ENCODE measurements around the gene FER1L5. TPM values are rescaled to one million over a fixed set of nuclear protein-coding genes. Genes with fewer than 3 reads are reported as not detected.

The FER1L5 gene
- total RNA-seq, 4 donors from 2014 or later: not detected

GRCh38 chr2:96699621-96700020 lies 57.1 kb downstream of the FER1L5 start:
- no peak overlapping the region for H3K27ac ChIP-seq
- no peaks in the 10 kb centered on the region for H3K9me3 ChIP-seq
- WGBS: 90% methylated on average over 8 of the region's 9 CpGs
- peaks cover 17% of the 10 kb centered on the region for H3K36me3 ChIP-seq
- TF ChIP-seq POLR2AphosphoS5 (IDR thresholded peaks at IDR 0.05) (no peak), EP300 (IDR thresholded peaks at IDR 0.05) (no peak), POLR2A (IDR thresholded peaks at IDR 0.05) (no peak)
- TF ChIP-seq, protein P1, sequence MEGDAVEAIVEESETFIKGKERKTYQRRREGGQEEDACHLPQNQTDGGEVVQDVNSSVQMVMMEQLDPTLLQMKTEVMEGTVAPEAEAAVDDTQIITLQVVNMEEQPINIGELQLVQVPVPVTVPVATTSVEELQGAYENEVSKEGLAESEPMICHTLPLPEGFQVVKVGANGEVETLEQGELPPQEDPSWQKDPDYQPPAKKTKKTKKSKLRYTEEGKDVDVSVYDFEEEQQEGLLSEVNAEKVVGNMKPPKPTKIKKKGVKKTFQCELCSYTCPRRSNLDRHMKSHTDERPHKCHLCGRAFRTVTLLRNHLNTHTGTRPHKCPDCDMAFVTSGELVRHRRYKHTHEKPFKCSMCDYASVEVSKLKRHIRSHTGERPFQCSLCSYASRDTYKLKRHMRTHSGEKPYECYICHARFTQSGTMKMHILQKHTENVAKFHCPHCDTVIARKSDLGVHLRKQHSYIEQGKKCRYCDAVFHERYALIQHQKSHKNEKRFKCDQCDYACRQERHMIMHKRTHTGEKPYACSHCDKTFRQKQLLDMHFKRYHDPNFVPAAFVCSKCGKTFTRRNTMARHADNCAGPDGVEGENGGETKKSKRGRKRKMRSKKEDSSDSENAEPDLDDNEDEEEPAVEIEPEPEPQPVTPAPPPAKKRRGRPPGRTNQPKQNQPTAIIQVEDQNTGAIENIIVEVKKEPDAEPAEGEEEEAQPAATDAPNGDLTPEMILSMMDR (IDR thresholded peaks at IDR 0.05): no peak
- H3K4me1 ChIP-seq: peaks cover 19% of the 10 kb centered on the region
- no peaks in the 10 kb centered on the region for H3K27me3 ChIP-seq
- no peak for DNase-seq (ENCODE audit: low spot score in 2 of 2)
- H3K4me3 ChIP-seq: no peak overlapping the region

- TF ChIP-seq, protein P1 (IDR thresholded peaks at IDR 0.05): no peak
- TF ChIP-seq EP300 (IDR thresholded peaks at IDR 0.05) (no peak), POLR2A (IDR thresholded peaks at IDR 0.05) (no peak), POLR2AphosphoS5 (IDR thresholded peaks at IDR 0.05) (no peak)
- DNase-seq (ENCODE audit: low spot score in 2 of 2): no peak
- Histone ChIP-seq H3K9me3 (no peaks in the 10 kb centered on the region), H3K36me3 (peaks cover 19% of the 10 kb centered on the region), H3K27me3 (no peaks in the 10 kb centered on the region), H3K27ac (no peak overlapping the region), H3K4me1 (peaks cover 19% of the 10 kb centered on the region), H3K4me3 (no peak overlapping the region)
- WGBS: 95% methylated on average over 8 of the region's 8 CpGs
Measured at GRCh38 chr2:96700086-96700485, 57.5 kb downstream of the FER1L5 start.

DNA sequence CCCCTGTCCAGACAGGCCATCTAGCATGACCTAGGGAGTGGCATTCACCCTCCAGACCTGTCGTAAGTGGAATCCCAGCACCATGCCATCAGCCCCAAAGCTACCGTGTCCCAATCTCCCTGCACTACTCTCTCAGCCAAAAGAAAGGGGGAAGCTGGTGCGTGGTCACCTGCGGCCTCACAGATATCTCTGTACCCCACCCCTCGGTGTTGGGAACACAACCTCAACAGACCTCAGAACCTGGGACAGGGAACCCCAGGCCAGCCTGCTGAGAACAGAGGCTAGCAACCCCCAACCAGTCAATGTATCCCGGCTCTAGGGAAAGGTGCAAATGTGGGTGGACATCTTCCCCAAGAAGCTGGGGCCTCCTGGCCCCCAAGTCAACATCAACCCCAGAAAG lies 59.1 kb downstream of the FER1L5 start:
- Histone ChIP-seq H3K27ac (no peak overlapping the region), H3K36me3 (peaks cover 35% of the 10 kb centered on the region), H3K4me1 (peaks cover 19% of the 10 kb centered on the region), H3K9me3 (no peaks in the 10 kb centered on the region), H3K27me3 (no peaks in the 10 kb centered on the region), H3K4me3 (no peak overlapping the region)
- no peak for DNase-seq (ENCODE audit: low spot score in 2 of 2)
- 95% methylated on average over 6 of the region's 6 CpGs for WGBS
- TF ChIP-seq POLR2AphosphoS5 (IDR thresholded peaks at IDR 0.05): no peak
- no peak for TF ChIP-seq POLR2A (IDR thresholded peaks at IDR 0.05)
- TF ChIP-seq, protein P1 (IDR thresholded peaks at IDR 0.05): no peak
- no peak for TF ChIP-seq EP300 (IDR thresholded peaks at IDR 0.05)

GRCh38 chr2:96702098-96702785 lies 59.7 kb downstream of the FER1L5 start:
- TF ChIP-seq EP300 (IDR thresholded peaks at IDR 0.05): no peak
- no peak for TF ChIP-seq POLR2A (IDR thresholded peaks at IDR 0.05)
- TF ChIP-seq, protein P1 (IDR thresholded peaks at IDR 0.05): no peak
- no peak for TF ChIP-seq POLR2AphosphoS5 (IDR thresholded peaks at IDR 0.05)
- 77% methylated on average over 9 of the region's 17 CpGs for WGBS
- no peak for DNase-seq (ENCODE audit: low spot score in 2 of 2)
- Histone ChIP-seq H3K27me3 (no peaks in the 10 kb centered on the region), H3K4me1 (peaks cover 15% of the 10 kb centered on the region), H3K27ac (no peak overlapping the region), H3K9me3 (no peaks in the 10 kb centered on the region), H3K4me3 (no peak overlapping the region), H3K36me3 (peaks cover 41% of the 10 kb centered on the region)

GRCh38 chr2:96703021-96703751 lies 60.6 kb downstream of the FER1L5 start:
- Histone ChIP-seq H3K4me1 (peaks cover 6% of the 10 kb centered on the region), H3K27ac (no peak overlapping the region), H3K36me3 (peaks cover 50% of the 10 kb centered on the region), H3K4me3 (no peak overlapping the region), H3K27me3 (no peaks in the 10 kb centered on the region), H3K9me3 (no peaks in the 10 kb centered on the region)
- TF ChIP-seq, protein P1 (IDR thresholded peaks at IDR 0.05): no peak
- no peak for TF ChIP-seq EP300 (IDR thresholded peaks at IDR 0.05)
- TF ChIP-seq POLR2AphosphoS5 (IDR thresholded peaks at IDR 0.05): no peak
- TF ChIP-seq POLR2A (IDR thresholded peaks at IDR 0.05): no peak
- 92% methylated on average over 13 of the region's 16 CpGs for WGBS
- no peak for DNase-seq (ENCODE audit: low spot score in 2 of 2)
